D721Med (cell line): ENCODE results near the gene GABRB3.

Experiments used
- DNase-seq: peaks from one replicate; pipeline ENCODE4 v3.0.0; 2011; ENCODE audit warnings: low spot score; ENCODE audit not compliant: insufficient read length
- FAIRE-seq: peaks from 2 replicates; lab custom pipeline; 2011; peaks lifted over from hg19 to GRCh38; lab: Jason Lieb, UNC
- TF ChIP-seq, protein P1 (sequence below): IDR thresholded peaks from 2 replicates; pipeline ENCODE4 v1.5.1; 2012; ENCODE audit warnings: mild to moderate bottlenecking, control low read depth; ENCODE audit not compliant: insufficient read depth; ENCODE audit errors: missing control alignments

Gene GABRB3

GRCh38 chr15:26516102-26516980, 256.5 kb downstream of the GABRB3 start:
- DNase-seq = no peak
- FAIRE-seq = no peak
- TF ChIP-seq, protein P1, sequence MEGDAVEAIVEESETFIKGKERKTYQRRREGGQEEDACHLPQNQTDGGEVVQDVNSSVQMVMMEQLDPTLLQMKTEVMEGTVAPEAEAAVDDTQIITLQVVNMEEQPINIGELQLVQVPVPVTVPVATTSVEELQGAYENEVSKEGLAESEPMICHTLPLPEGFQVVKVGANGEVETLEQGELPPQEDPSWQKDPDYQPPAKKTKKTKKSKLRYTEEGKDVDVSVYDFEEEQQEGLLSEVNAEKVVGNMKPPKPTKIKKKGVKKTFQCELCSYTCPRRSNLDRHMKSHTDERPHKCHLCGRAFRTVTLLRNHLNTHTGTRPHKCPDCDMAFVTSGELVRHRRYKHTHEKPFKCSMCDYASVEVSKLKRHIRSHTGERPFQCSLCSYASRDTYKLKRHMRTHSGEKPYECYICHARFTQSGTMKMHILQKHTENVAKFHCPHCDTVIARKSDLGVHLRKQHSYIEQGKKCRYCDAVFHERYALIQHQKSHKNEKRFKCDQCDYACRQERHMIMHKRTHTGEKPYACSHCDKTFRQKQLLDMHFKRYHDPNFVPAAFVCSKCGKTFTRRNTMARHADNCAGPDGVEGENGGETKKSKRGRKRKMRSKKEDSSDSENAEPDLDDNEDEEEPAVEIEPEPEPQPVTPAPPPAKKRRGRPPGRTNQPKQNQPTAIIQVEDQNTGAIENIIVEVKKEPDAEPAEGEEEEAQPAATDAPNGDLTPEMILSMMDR = no peak

DNA sequence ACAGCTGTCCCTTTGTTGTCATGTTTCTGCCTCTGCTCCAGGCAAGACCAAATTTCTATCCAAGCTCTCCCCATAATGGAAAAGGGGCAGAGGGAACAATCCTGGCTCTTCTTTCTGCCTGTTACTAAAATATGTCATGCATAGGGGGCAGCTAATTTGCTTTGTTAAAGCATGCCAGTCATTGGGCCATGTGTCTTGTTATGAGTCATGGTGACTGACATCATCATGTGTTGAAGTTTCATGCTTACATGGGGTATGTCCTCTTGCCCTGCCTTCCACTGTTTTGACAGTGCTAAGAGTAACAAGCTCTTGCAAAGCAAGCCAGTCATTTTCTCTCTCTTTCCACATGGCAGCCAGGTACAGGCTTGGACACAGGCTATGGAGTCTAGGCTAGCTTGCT, 268.9 kb downstream of the GABRB3 start:
- TF ChIP-seq, protein P1 = no peak
- no peak for DNase-seq
- no peak for FAIRE-seq
